ENCODE measurements around the gene QSER1. TPM values are rescaled to one million over a fixed set of nuclear protein-coding genes. Genes with fewer than 3 reads are reported as not detected.

QSER1 gene
- total and polyA plus RNA-seq, 7 experiments from 2014 or later = 1.6 to 16.9 (median 13.5) TPM

- Histone ChIP-seq H3K27ac (ENCODE audit: low read depth, low read length) (no peak overlapping the region), H3K9me3 (ENCODE audit: control insufficient read depth in 2 of 3, low read length in 3 of 3) (no peaks in the 10 kb centered on the region), H3K4me1 (ENCODE audit: control insufficient read depth in 2 of 2, insufficient read depth in 2 of 2, low read length in 2 of 2) (peaks cover 0 to 3% of the 10 kb centered on the region in 2 donors), H3K4me3 (ENCODE audit: low read length) (no peak overlapping the region), H3K27me3 (ENCODE audit: control insufficient read depth in 2 of 2, insufficient read depth in 2 of 2, low read length in 2 of 2) (no peaks in the 10 kb centered on the region), H3K36me3 (ENCODE audit: control insufficient read depth in 2 of 3, insufficient read depth in 3 of 3, low read length in 3 of 3) (no peaks in the 10 kb centered on the region)
- ATAC-seq (no peak), DNase-seq (no peak)
- peaks cover 37 to 75% (median 59%) of the 10 kb centered on the region in 7 donors for H3K4me1 Mint-ChIP-seq
- peak overlapping the region in 1 of 10 donors; percentile 43 for H3K4me3 Mint-ChIP-seq
- peak overlapping the region in 1 of 9 donors; percentile 14 for H3K27ac Mint-ChIP-seq
- CTCF ChIA-PET = no interaction called here
- H3K27me3 Mint-ChIP-seq = no peaks in the 10 kb centered on the region
- H3K36me3 Mint-ChIP-seq = peaks cover 0 to 18% (median 5%) of the 10 kb centered on the region in 5 donors
- POLR2A ChIA-PET = no interaction called here
- intact Hi-C loops (cut with micrococcal nuclease) = loop anchor here in 1 of 2 donors (1.0 kb wide), 1 partner anchor 35 kb away; no protein-coding TSS in a partner anchor
- H3K9me3 Mint-ChIP-seq = no peaks in the 10 kb centered on the region
These were observed 6.8 kb downstream of the QSER1 start for GRCh38 chr11:32899438-32899837.

GRCh38 chr11:32902089-32902665, 9.6 kb downstream of the QSER1 start:
- no peak for DNase-seq
- no peaks in the 10 kb centered on the region for H3K4me1 ChIP-seq (ENCODE audit: control insufficient read depth in 2 of 2, insufficient read depth in 2 of 2, low read length in 2 of 2)
- no peak overlapping the region for H3K27ac ChIP-seq (ENCODE audit: low read depth, low read length)
- no peaks in the 10 kb centered on the region for H3K27me3 ChIP-seq (ENCODE audit: control insufficient read depth in 2 of 2, insufficient read depth in 2 of 2, low read length in 2 of 2)
- no peaks in the 10 kb centered on the region for H3K9me3 ChIP-seq (ENCODE audit: control insufficient read depth in 2 of 3, low read length in 3 of 3)
- intact Hi-C loops (cut with micrococcal nuclease) = no loop called here
- peaks cover 26 to 66% (median 53%) of the 10 kb centered on the region in 7 donors for H3K4me1 Mint-ChIP-seq
- no peaks in the 10 kb centered on the region for H3K27me3 Mint-ChIP-seq
- no peaks in the 10 kb centered on the region for H3K9me3 Mint-ChIP-seq
- POLR2A ChIA-PET = no interaction called here
- ATAC-seq = no peak
- H3K27ac Mint-ChIP-seq = no peak overlapping the region
- peaks cover 0 to 14% (median 7%) of the 10 kb centered on the region in 5 donors for H3K36me3 Mint-ChIP-seq
- CTCF ChIA-PET = no interaction called here
- no peaks in the 10 kb centered on the region for H3K36me3 ChIP-seq (ENCODE audit: control insufficient read depth in 2 of 3, insufficient read depth in 3 of 3, low read length in 3 of 3)
- no peak overlapping the region for H3K4me3 ChIP-seq (ENCODE audit: low read length)
- H3K4me3 Mint-ChIP-seq = no peak overlapping the region

- Histone ChIP-seq H3K27me3 (ENCODE audit: control insufficient read depth in 2 of 2, insufficient read depth in 2 of 2, low read length in 2 of 2) (no peaks in the 10 kb centered on the region), H3K27ac (ENCODE audit: low read depth, low read length) (no peak overlapping the region), H3K4me1 (ENCODE audit: control insufficient read depth in 2 of 2, insufficient read depth in 2 of 2, low read length in 2 of 2) (no peaks in the 10 kb centered on the region), H3K9me3 (ENCODE audit: control insufficient read depth in 2 of 3, low read length in 3 of 3) (no peaks in the 10 kb centered on the region), H3K36me3 (ENCODE audit: control insufficient read depth in 2 of 3, insufficient read depth in 3 of 3, low read length in 3 of 3) (no peaks in the 10 kb centered on the region), H3K4me3 (ENCODE audit: low read length) (no peak overlapping the region)
- Mint-ChIP-seq H3K36me3 (peaks cover 0 to 20% (median 10%) of the 10 kb centered on the region in 5 donors), H3K27ac (no peak overlapping the region), H3K4me3 (no peak overlapping the region), H3K4me1 (peaks cover 6 to 60% (median 42%) of the 10 kb centered on the region in 7 donors), H3K27me3 (no peaks in the 10 kb centered on the region), H3K9me3 (peaks cover 0 to 2% (median 0%) of the 10 kb centered on the region in 11 donors)
- POLR2A ChIA-PET = no interaction called here
- DNase-seq (no peak), ATAC-seq (no peak)
- CTCF ChIA-PET = no interaction called here
- intact Hi-C loops (cut with micrococcal nuclease) = no loop called here
These were observed 12.5 kb downstream of the QSER1 start for GRCh38 chr11:32905028-32905667.

GRCh38 chr11:32908619-32909018, 16.0 kb downstream of the QSER1 start:
- POLR2A ChIA-PET = no interaction called here
- Histone ChIP-seq H3K36me3 (ENCODE audit: control insufficient read depth in 2 of 3, insufficient read depth in 3 of 3, low read length in 3 of 3) (no peaks in the 10 kb centered on the region), H3K27me3 (ENCODE audit: control insufficient read depth in 2 of 2, insufficient read depth in 2 of 2, low read length in 2 of 2) (no peaks in the 10 kb centered on the region), H3K9me3 (ENCODE audit: control insufficient read depth in 2 of 3, low read length in 3 of 3) (no peaks in the 10 kb centered on the region), H3K27ac (ENCODE audit: low read depth, low read length) (no peak overlapping the region), H3K4me1 (ENCODE audit: control insufficient read depth in 2 of 2, insufficient read depth in 2 of 2, low read length in 2 of 2) (no peaks in the 10 kb centered on the region), H3K4me3 (ENCODE audit: low read length) (no peak overlapping the region)
- Mint-ChIP-seq H3K27ac (no peak overlapping the region), H3K36me3 (peaks cover 3 to 27% (median 15%) of the 10 kb centered on the region in 5 donors), H3K4me3 (no peak overlapping the region), H3K4me1 (peaks cover 8 to 53% (median 37%) of the 10 kb centered on the region in 7 donors), H3K27me3 (no peaks in the 10 kb centered on the region), H3K9me3 (peaks cover 0 to 2% (median 0%) of the 10 kb centered on the region in 11 donors)
- CTCF ChIA-PET = no interaction called here
- ATAC-seq = no peak
- DNase-seq = no peak
- intact Hi-C loops (cut with micrococcal nuclease) = no loop called here

- H3K36me3 Mint-ChIP-seq = peaks cover 3 to 27% (median 15%) of the 10 kb centered on the region in 5 donors
- Histone ChIP-seq H3K4me3 (ENCODE audit: low read length) (no peak overlapping the region), H3K36me3 (ENCODE audit: control insufficient read depth in 2 of 3, insufficient read depth in 3 of 3, low read length in 3 of 3) (no peaks in the 10 kb centered on the region), H3K9me3 (ENCODE audit: control insufficient read depth in 2 of 3, low read length in 3 of 3) (no peaks in the 10 kb centered on the region), H3K27ac (ENCODE audit: low read depth, low read length) (no peak overlapping the region), H3K4me1 (ENCODE audit: control insufficient read depth in 2 of 2, insufficient read depth in 2 of 2, low read length in 2 of 2) (no peaks in the 10 kb centered on the region), H3K27me3 (ENCODE audit: control insufficient read depth in 2 of 2, insufficient read depth in 2 of 2, low read length in 2 of 2) (no peaks in the 10 kb centered on the region)
- intact Hi-C loops (cut with micrococcal nuclease) = no loop called here
- peaks cover 4 to 41% (median 32%) of the 10 kb centered on the region in 7 donors for H3K4me1 Mint-ChIP-seq
- H3K4me3 Mint-ChIP-seq = no peak overlapping the region
- ATAC-seq (no peak), DNase-seq (no peak)
- CTCF ChIA-PET = no interaction called here
- peaks cover 0 to 2% (median 0%) of the 10 kb centered on the region in 11 donors for H3K9me3 Mint-ChIP-seq
- POLR2A ChIA-PET = no interaction called here
- H3K27ac Mint-ChIP-seq = no peak overlapping the region
- no peaks in the 10 kb centered on the region for H3K27me3 Mint-ChIP-seq
These were observed 18.8 kb downstream of the QSER1 start for GRCh38 chr11:32911413-32911812.

GRCh38 chr11:32913445-32913844, 20.8 kb downstream of the QSER1 start:
- intact Hi-C loops (cut with micrococcal nuclease) = no loop called here
- CTCF ChIA-PET = interaction anchor here (0.6 kb wide), 1 partner anchor 399 kb away, joined by 3 read pairs; no protein-coding TSS in a partner anchor
- no peaks in the 10 kb centered on the region for H3K27me3 Mint-ChIP-seq
- no peak for DNase-seq
- Histone ChIP-seq H3K4me3 (ENCODE audit: low read length) (no peak overlapping the region), H3K9me3 (ENCODE audit: control insufficient read depth in 2 of 3, low read length in 3 of 3) (no peaks in the 10 kb centered on the region), H3K36me3 (ENCODE audit: control insufficient read depth in 2 of 3, insufficient read depth in 3 of 3, low read length in 3 of 3) (no peaks in the 10 kb centered on the region), H3K27ac (ENCODE audit: low read depth, low read length) (no peak overlapping the region), H3K4me1 (ENCODE audit: control insufficient read depth in 2 of 2, insufficient read depth in 2 of 2, low read length in 2 of 2) (no peaks in the 10 kb centered on the region), H3K27me3 (ENCODE audit: control insufficient read depth in 2 of 2, insufficient read depth in 2 of 2, low read length in 2 of 2) (no peaks in the 10 kb centered on the region)
- POLR2A ChIA-PET = no interaction called here
- peaks cover 10 to 43% (median 28%) of the 10 kb centered on the region in 7 donors for H3K4me1 Mint-ChIP-seq
- peaks cover 0 to 2% (median 0%) of the 10 kb centered on the region in 11 donors for H3K9me3 Mint-ChIP-seq
- H3K27ac Mint-ChIP-seq = no peak overlapping the region
- no peak for ATAC-seq
- peaks cover 3 to 23% (median 15%) of the 10 kb centered on the region in 5 donors for H3K36me3 Mint-ChIP-seq
- no peak overlapping the region for H3K4me3 Mint-ChIP-seq

GRCh38 chr11:32916361-32916760, 23.8 kb downstream of the QSER1 start:
- CTCF ChIA-PET = no interaction called here

More at GRCh38 chr11:32916361-32916760, 23.8 kb downstream of the QSER1 start:
- DNase-seq (no peak), ATAC-seq (no peak)
- H3K27ac Mint-ChIP-seq = no peak overlapping the region
- intact Hi-C loops (cut with micrococcal nuclease) = no loop called here
- Histone ChIP-seq H3K4me3 (ENCODE audit: low read length) (no peak overlapping the region), H3K9me3 (ENCODE audit: control insufficient read depth in 2 of 3, low read length in 3 of 3) (no peaks in the 10 kb centered on the region), H3K27me3 (ENCODE audit: control insufficient read depth in 2 of 2, insufficient read depth in 2 of 2, low read length in 2 of 2) (no peaks in the 10 kb centered on the region), H3K36me3 (ENCODE audit: control insufficient read depth in 2 of 3, insufficient read depth in 3 of 3, low read length in 3 of 3) (no peaks in the 10 kb centered on the region), H3K4me1 (ENCODE audit: control insufficient read depth in 2 of 2, insufficient read depth in 2 of 2, low read length in 2 of 2) (peaks cover 0 to 8% of the 10 kb centered on the region in 2 donors), H3K27ac (ENCODE audit: low read depth, low read length) (no peak overlapping the region)
- no peaks in the 10 kb centered on the region for H3K27me3 Mint-ChIP-seq
- peaks cover 16 to 36% (median 22%) of the 10 kb centered on the region in 7 donors for H3K4me1 Mint-ChIP-seq
- no peak overlapping the region for H3K4me3 Mint-ChIP-seq
- POLR2A ChIA-PET = no interaction called here
- peaks cover 0 to 1% (median 0%) of the 10 kb centered on the region in 11 donors for H3K9me3 Mint-ChIP-seq
- H3K36me3 Mint-ChIP-seq = peaks cover 3 to 33% (median 10%) of the 10 kb centered on the region in 5 donors

All from naive thymus-derived CD4-positive, alpha-beta T cell (primary cell).